GM21576 (cell line): ENCODE results near the gene RALGPS2.
A peak's percentile ranks its signal among the peaks of the same experiment; 100 is the strongest.
"Not testable (repeated sequence)": the region's sequence is repeated elsewhere in the genome, so short reads cannot be mapped to it uniquely, and the experiment has no call there.

Experiments
- ATAC-seq: cut with Tn5 transposase; IDR thresholded peaks from one replicate; pipeline ENCODE4 v1.9.1; 2021; ENCODE audit warnings: mild to moderate bottlenecking, moderate library complexity; ENCODE audit not compliant: unreplicated experiment

The RALGPS2 gene

DNA sequence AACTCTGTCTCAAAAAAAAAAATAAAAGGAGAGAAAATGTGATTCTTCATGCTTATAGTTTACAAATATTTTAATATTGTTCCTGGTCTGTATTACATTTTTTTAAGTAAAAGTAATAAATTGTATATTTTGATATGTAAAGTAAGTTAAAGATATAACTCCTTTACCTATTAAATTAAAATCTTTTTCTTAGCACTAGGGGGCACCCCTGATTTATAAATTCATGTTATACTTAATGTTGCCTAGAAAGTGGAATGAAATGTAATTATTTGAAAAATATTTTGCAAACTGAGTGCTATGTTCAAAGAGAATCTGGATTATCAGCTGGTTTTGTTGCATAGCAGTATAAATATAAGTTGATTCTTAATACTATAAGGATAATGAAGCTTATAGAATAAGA is 49.2 kb downstream of the RALGPS2 start:
- no peak for ATAC-seq

DNA sequence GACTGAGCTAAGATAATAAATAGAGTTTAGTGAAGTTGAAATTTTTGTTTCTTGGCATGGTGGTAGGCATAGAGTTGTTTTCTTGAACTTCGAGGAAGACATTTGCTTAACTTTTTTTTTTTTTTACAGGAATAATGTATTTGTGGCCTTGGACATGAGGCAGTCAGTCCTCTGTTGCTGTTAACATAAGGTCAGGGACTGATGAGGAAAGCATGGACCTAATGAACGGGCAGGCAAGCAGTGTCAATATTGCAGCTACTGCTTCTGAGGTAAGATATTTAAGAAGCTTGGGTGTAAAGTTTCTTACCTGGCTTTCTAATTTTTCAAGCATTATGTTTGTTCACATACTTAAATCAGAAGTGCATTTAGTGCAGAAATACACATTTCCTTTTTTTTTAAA is 51.5 kb downstream of the RALGPS2 start:
- ATAC-seq: no peak

- no peak for ATAC-seq
These were observed 56.7 kb downstream of the RALGPS2 start for GRCh38 chr1:178781533-178782330.

DNA sequence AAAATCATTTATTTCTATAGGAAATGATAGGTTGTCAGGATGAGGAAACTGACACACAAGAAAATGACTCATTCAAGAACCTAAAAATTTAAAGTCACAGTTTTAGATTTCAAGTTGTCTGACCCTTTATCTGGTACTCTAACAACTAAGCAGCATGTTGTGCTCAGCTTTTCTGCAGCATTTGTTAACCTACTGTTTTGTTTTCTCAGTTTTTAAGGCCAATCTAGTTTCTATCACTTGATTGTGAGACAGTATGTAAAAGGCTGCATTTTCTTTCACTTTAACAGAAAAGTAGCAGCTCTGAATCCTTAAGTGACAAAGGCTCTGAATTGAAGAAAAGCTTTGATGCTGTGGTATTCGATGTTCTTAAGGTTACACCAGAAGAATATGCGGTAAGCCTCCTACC is 59.1 kb downstream of the RALGPS2 start:
- ATAC-seq: peak; percentile 61

- ATAC-seq: no peak
These were observed 67.3 kb downstream of the RALGPS2 start for GRCh38 chr1:178792394-178792793.

- ATAC-seq: no peak
These were observed 71.0 kb downstream of the RALGPS2 start for GRCh38 chr1:178796013-178796412.

DNA sequence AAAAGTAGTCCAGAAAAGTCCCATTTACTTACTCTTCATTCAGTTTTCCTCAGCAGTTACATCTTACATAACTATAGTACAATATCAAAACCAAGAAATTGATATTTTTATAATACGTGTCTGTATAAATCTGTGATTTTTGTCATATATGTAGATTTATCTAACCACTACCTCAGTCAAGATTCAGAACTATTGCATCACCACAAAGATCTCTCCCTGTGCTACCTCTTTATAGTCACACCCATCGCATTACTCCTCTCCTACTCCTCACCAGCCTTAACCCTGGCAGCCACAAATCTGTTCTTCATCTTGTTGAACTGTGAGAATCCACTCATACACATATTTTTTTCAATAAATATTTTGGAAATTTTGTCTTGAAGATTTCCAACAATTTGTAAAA is 72.5 kb downstream of the RALGPS2 start:
- ATAC-seq: no peak

- ATAC-seq: no peak
These were observed 73.3 kb downstream of the RALGPS2 start for GRCh38 chr1:178798232-178798861.

GRCh38 chr1:178802873-178803272 is 77.8 kb downstream of the RALGPS2 start:
- no peak for ATAC-seq

- ATAC-seq: no peak
These were observed 81.7 kb downstream of the RALGPS2 start for GRCh38 chr1:178806665-178807300.

DNA sequence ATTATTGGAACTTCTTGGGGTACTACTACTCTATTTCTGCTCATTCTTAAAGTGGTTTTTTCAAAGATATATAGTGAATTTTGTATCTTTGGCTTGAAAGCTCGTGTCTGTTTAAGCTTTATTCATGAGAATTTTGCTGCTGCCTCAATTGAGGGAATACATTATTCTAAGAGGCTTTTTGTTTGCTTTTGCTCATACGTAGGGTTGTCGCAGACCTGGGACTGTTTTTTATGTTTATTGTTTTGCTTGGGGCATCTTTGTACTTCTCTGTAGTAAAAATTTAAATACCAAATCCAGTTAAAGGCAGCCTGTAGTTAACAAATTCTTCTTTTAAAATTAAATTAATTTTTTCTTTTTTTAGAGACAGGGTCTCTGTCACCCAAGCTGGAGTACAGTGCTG is 83.5 kb downstream of the RALGPS2 start:
- ATAC-seq: no peak

DNA sequence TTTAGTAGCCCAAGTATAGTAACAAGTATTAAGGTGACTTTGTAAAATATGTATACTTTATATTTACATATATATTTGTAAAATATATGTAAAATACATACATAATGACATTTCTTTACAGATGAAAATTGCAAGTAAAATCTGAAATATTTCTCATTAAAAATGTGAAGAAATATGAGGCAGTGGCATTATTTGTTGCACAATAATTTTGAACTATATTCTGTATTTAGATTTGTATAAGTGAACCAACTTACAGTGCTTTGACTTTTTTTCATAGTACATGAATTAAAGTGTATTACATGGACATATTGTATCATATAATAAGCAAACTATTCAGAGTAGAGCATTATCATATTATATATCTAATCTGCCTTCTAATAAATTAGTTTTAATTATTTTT is 85.5 kb downstream of the RALGPS2 start:
- ATAC-seq: no peak

DNA sequence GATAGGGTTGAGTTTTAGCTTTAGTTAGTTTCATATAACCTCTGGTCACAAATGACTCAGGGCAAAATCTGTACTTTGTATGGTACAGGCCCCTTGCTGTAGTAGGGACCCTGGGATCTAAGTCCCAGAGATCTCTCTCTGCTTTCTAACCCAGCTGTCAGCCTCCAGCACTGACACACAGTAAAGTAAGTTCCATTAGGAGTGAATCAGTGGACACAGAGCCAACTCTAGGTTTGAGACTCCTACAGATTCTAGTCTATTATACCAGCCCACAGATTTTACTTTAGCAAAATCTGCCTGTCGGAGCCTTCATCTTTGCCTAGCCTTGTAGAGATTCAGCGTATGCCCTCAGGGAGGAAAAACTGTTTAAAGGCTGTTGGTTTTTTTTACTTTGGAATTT is 93.4 kb downstream of the RALGPS2 start:
- no peak for ATAC-seq

DNA sequence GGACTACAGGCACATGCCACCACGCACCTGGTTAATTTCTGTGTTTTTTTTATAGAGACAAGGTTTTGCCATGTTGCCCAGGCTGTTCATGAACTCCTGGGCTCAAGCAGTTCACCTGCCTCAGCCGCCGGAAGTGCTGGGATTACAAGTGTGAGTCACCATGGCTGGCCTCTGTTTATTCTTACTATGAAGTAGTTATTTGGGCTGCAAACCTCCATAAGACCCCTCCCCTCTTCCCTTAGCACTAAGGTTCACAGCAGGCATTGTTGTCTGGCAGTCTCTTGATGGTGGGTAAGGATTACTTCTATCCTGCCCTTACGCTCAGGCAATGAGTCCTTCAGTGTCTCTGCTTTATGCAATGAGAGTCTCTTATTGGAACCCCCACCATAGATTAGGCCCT is 94.1 kb downstream of the RALGPS2 start:
- no peak for ATAC-seq

- ATAC-seq: no peak
These were observed 96.3 kb downstream of the RALGPS2 start for GRCh38 chr1:178821134-178821866.

DNA sequence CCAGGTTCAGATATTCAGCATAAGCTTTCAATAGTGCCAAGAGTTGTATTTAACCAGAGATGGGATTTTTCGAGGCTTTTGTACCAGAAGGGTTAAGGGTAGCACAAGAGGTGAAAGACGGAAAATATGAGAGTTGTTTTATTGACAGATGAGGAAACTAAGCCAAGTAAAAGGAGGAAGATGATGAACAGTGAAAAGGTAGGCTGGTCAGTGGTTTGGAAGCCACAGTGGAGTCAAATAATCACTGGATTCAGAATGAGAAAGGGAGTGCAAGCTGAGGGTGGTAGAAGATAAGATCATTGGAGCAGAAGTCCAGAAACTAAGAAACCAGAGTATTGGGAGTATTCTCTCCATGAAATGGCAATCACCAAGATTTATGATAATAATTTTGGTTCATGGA is 100.1 kb downstream of the RALGPS2 start:
- ATAC-seq: no peak

GRCh38 chr1:178844436-178844835 is 119.4 kb downstream of the RALGPS2 start:
- no peak for ATAC-seq

DNA sequence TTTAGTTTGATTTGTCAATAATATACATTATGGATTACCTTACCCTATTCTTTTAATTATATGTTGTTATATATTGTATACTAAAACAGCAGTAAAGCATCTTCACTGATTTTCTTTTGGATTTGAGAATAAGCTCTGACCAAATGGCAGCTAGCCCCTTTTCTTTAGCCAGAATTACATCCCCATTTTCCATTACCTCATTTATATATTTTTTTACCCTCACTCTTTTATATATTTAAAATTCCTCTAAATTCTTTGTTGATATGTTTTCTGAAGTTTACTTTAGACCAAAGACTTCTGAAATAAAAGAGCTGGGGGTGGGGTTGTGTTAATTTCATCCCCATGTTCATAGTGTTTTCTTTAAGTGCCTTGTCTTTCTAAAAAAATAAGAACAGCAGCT is 121.3 kb downstream of the RALGPS2 start:
- no peak for ATAC-seq

- ATAC-seq: no peak
These were observed 122.4 kb downstream of the RALGPS2 start for GRCh38 chr1:178847396-178847849.

DNA sequence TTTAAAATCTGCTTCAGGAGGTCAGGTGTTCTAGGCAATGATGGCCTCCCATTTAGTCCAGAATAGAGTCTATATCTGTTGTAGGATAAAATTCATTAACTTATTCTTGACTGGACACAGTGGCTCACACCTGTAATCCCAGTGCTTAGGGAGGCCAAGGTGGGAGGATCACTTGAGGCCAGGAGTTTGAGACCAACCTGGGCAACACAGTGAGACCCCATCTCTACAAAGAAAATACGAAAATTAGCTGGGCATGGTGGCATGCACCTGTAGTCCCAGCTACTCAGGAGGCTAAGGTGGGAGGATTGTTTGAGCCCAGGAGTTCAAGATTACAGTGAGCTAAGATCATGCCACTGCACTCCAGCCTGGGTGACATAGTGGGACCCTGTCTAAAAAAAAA is 122.9 kb downstream of the RALGPS2 start:
- ATAC-seq: not testable (repeated sequence)

DNA sequence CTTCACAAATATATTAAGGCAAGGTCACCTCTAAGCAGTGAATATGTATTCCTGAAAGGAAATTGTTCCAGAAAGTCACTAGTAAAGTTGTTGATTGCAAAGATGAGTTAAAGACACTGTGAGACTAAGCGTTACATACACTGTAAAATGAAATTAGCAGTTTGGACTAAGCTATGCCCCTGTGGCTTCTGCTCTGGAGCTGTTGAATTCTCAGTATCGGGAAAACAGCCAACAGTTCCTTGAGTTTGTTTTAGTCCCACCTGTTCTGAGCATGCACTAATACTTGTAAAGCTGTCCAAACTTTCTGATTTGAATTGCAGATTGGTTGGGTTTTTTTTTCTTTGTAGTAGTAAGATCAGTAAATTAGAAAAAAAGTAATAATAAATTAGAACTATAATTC is 124.9 kb downstream of the RALGPS2 start:
- ATAC-seq: no peak
